Measurements from ENCODE around the gene UBL4A.
"Not testable (repeated sequence)": the region's sequence is repeated elsewhere in the genome, so short reads cannot be mapped to it uniquely, and the experiment has no call there.

The UBL4A gene

GRCh38 chrX:154507673-154508383, 21.4 kb upstream of the UBL4A start:
- FAIRE-seq: no peak

- FAIRE-seq: no peak
These were observed 20.3 kb upstream of the UBL4A start for GRCh38 chrX:154506483-154507332.

GRCh38 chrX:154505734-154506133, 19.3 kb upstream of the UBL4A start:
- no peak for FAIRE-seq

GRCh38 chrX:154502989-154503388, 16.6 kb upstream of the UBL4A start:
- FAIRE-seq: no peak

GRCh38 chrX:154502098-154502497, 15.7 kb upstream of the UBL4A start:
- no peak for FAIRE-seq

GRCh38 chrX:154501423-154501822, 15.0 kb upstream of the UBL4A start:
- not testable (repeated sequence) for FAIRE-seq

GRCh38 chrX:154496591-154497137, 10.2 kb upstream of the UBL4A start:
- FAIRE-seq: not testable (repeated sequence)

- FAIRE-seq: no peak
These were observed 9.1 kb upstream of the UBL4A start for GRCh38 chrX:154495472-154495922.

GRCh38 chrX:154494715-154495114, 8.3 kb upstream of the UBL4A start:
- FAIRE-seq: no peak

GRCh38 chrX:154490414-154491083, 4.1 kb upstream of the UBL4A start, which contains the start of gene SLC10A3:
Gene SLC10A3 (minus strand): TSS chrX:154490629. CDS start chrX:154488940, 1,689 bp downstream.
- FAIRE-seq: peak; percentile 41

GRCh38 chrX:154490021-154490413, 3.6 kb upstream of the UBL4A start:
- FAIRE-seq: no peak

- no peak for FAIRE-seq
These were observed 2.8 kb upstream of the UBL4A start for GRCh38 chrX:154489182-154489581.

- no peak for FAIRE-seq
These were observed 2.1 kb upstream of the UBL4A start for GRCh38 chrX:154488336-154489075.

GRCh38 chrX:154487518-154488290, 1.3 kb upstream of the UBL4A start:
- FAIRE-seq: no peak

GRCh38 chrX:154486052-154486395, 391 bp downstream of the UBL4A start:
- no peak for FAIRE-seq

- FAIRE-seq: no peak
These were observed 1.0 kb downstream of the UBL4A start for GRCh38 chrX:154485150-154486051.

GRCh38 chrX:154484255-154485149, 1.9 kb downstream of the UBL4A start:
- FAIRE-seq: no peak

GRCh38 chrX:154483325-154483724, 3.1 kb downstream of the UBL4A start:
- FAIRE-seq: no peak

GRCh38 chrX:154482786-154483185, 3.6 kb downstream of the UBL4A start:
- no peak for FAIRE-seq

Measured in islet of Langerhans (tissue), 1 donor.